Frontal cortex (tissue), 4 donors: ENCODE results near the gene MSX2. TPM values are rescaled to one million over a fixed set of nuclear protein-coding genes. Genes with fewer than 3 reads are reported as not detected.

ENCODE experiments used
- DNase-seq, 2 donors: peaks; one replicate each; pipeline ENCODE4 v3.0.0; 2012; ENCODE audit warnings: low spot score in 2 of 2
- FAIRE-seq: peaks from 2 replicates; lab custom pipeline; 2012; peaks lifted over from hg19 to GRCh38; lab: Jason Lieb, UNC
- small RNA-seq: library from RNA; depleted of rRNA; stranded (forward); fragments of <200 nt; gene quantifications from one replicate; pipeline ENCODE3, GENCODE V24; 2014
- total RNA-seq: library from RNA; depleted of rRNA; stranded (reverse); fragments of >200 nt; gene quantifications from one replicate; pipeline ENCODE4 v1.2.3, GENCODE V29; 2014
- donor health status: control.
- donor health status: control.
- donor health status: control.

The MSX2 gene
- total RNA-seq, 1 donor from 2014 or later: 0.41 TPM

DNA sequence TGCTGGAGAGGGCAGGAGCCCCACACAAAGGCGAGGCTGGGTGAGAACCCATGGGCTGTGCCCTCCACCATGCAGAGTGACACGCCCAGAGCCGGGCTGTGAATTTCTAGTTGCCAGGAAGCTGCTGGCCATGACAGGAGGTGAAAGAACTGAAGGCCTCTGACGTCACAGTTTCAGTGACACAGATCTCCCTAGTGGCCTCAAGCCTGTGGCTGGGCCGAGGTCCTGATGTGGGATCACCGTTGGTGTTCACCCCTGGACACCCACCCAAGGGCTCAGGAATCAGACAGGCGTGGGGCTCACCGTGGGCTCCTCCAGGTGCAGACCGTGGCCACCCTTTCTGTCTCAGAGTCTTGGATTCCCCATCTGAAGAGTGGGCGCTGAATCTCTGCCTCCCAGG lies 39.9 kb downstream of the MSX2 start:
- DNase-seq: no peak
- FAIRE-seq: no peak

DNA sequence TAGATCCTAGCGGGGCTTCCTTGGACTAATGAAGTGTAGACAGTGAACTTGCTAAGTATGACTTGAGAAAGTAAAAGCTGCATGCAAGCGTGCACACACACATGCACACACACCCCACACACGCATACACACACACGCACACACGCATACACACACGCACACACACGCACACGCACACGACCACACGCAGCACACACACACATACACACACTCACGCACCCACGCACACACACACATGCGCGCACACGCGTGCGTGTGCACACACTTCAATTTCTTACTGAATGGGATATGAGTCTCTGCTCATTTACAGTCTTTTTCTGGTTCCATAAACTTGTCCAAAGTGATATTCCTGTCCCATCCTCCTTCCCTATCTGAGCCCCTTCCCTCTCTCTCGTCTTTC lies 41.2 kb downstream of the MSX2 start:
- DNase-seq (no peak), FAIRE-seq (no peak)

DNA sequence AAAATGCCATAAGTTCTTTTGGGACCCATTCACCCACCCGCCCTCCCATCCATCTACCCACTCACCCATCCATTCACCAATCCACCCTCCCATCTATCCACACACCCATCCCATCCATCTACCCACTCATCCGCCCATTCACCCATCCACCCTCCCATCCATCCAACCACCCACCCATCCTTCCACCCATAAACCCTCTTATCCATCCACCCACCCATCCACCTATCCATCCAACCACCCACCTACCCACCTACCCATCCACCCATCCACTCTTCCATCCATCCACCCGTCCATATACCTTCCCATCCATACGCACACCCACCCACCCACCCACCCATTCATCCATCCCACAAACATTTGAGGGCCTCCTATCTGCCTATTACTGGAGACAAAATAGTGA lies 43.3 kb downstream of the MSX2 start:
- no peak for FAIRE-seq
- no peak for DNase-seq

DNA sequence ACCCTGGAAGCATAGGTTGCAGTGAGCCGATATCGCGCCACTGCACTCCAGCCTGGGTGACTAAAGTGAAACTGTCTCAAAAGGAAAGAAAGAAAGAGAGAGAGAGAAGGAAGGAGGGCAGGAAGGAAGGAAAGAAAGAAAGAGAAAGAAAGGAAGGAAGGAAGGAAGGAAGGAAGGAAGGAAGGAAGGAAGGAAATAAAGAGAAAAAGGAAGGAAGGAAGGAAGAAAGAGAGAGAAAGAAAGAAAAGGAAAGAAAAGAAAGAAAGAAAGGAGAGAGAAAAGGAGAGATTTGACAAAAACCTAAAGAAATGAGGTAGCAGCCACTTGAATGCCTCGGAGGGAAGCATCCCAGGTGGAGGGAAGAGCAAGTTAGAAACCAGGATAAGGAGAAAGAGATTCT lies 44.6 kb downstream of the MSX2 start:
- DNase-seq: no peak
- no peak for FAIRE-seq

DNA sequence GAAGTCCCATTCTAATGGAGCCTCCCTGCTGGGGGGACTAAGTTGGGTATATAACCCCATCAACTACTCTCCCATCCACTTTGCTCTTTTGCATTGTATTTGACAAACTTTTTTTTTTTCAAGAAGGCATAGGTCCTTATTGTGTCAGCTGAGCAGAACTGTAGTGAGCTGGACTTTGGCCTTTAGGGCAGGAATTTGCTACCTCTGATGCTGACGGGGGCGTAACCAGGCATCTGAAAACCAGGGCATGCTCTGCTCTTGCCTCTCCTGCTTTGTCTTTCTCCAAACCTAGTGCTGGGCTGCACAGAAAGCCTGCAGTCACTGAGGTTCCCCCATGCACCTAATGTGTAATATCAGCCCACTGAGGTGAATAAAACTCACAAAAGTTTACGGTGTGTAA lies 49.0 kb downstream of the MSX2 start:
- DNase-seq: no peak
- FAIRE-seq: no peak

DNA sequence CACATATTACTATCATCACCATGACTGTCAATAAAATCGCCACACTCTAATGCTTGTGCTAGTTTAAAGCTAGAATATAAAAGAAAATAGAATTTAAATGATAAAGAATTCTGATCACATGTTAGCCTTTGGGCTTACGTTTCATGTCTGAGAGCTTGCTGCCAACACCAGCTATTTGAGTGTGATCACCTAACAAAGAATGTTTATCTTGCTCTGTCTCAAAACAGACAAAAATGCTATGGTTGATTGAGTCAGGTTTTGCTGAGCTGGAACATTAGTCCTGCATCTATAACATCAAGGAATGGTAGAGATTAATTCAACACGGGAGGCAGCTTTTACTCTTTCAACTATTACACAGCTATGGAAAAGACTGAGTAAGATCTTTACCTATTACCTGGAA lies 50.7 kb downstream of the MSX2 start:
- DNase-seq: no peak
- no peak for FAIRE-seq

DNA sequence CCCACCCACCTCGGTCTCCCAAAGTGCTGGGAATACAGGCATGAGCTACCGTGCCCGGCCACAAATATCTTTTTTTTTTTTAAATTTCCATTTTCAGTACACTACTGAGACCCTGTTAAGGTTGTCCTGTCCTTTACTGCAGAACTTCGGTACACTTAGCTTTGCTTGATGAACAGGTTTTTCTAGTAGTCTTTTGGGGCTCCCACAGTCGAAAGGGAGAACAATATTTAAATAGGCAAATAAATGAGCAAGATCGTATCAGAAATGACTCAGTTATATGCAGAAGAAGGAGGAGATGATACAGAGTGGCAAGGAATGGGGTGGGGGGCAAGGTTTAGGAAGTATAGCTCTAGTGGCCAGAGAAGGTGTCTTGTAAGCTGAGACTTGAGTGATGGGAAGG lies 52.7 kb downstream of the MSX2 start:
- no peak for DNase-seq
- no peak for FAIRE-seq

DNA sequence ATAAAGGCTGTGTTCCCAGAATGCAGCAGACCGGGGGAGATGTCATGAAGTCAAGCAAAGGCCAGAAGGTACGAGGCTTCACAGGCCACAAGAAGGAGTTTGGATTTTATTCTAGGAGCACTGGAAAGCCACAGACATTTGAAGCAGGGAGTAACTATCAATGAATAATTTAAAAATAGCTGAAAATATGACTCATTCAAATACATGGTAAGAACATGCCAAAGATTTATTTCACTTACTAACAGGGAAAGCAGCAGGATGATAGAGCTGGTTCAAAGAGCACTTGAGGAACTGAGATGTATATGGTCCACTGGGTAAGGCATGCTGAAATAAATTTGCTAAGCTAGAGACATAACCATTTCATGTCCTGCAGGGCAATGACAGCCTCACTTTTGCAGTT lies 53.2 kb downstream of the MSX2 start:
- DNase-seq (no peak), FAIRE-seq (no peak)

Small RNA genes lying within 50 kb of the gene (small RNA-seq; reads per million reads assigned to genes)
- gene MIR4634: not detected
